ENCODE results near the gene HDAC4.

DNA sequence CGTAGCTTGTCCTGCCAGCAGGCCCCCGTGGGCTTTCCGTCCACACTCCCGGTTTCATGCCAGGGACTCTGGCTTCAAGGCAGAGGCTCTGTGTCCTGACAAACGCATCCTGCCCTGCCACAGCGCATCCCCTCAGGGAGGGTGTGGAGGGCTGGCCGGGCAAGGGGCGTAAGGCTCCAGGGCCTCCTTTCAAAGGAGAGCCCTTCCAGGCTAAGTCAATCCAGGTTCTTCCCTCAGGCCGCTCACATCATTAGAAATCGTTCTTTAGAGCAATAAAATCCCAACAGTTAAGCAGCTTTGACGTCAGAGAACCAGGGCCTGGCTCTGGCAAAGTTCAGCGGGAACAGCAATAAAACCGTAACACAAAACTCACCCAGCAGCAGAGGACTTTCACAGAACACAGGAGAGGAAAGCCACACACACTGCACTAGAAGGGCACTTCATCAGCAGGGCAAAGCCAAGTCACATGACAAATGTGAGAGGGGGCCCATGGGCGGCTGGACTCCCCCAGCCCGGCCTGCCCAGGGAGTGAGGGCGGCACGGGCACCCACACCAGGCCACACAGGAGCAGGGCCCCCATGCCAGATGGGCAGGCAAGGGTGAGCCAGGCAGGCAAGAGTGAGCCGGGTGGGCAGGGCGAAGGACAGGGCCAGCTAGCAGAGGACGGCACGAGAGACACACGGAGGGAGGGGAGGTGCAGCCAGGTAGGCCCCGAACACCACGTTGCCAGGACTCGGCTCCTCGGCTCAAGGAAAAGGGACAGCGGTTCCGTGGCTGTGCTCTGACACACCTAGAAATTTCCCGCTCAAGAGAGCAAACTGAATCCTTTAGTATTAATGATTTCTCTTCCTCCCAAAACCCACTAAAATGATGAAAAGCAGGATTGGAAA is 52.0 kb downstream of the HDAC4 start:
- TF ChIP-seq, protein P1, sequence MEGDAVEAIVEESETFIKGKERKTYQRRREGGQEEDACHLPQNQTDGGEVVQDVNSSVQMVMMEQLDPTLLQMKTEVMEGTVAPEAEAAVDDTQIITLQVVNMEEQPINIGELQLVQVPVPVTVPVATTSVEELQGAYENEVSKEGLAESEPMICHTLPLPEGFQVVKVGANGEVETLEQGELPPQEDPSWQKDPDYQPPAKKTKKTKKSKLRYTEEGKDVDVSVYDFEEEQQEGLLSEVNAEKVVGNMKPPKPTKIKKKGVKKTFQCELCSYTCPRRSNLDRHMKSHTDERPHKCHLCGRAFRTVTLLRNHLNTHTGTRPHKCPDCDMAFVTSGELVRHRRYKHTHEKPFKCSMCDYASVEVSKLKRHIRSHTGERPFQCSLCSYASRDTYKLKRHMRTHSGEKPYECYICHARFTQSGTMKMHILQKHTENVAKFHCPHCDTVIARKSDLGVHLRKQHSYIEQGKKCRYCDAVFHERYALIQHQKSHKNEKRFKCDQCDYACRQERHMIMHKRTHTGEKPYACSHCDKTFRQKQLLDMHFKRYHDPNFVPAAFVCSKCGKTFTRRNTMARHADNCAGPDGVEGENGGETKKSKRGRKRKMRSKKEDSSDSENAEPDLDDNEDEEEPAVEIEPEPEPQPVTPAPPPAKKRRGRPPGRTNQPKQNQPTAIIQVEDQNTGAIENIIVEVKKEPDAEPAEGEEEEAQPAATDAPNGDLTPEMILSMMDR (IDR thresholded peaks at IDR 0.05) = no peak
- no peak for TF ChIP-seq POLR2A (IDR thresholded peaks at IDR 0.05)

Data from tibial nerve (tissue), 3 donors.